GM19395 (cell line): ENCODE measurements around the gene P3H2.
A peak's percentile ranks its signal among the peaks of the same experiment; 100 is the strongest.

Experiments
- ATAC-seq: cut with Tn5 transposase; IDR thresholded peaks from one replicate; pipeline ENCODE4 v1.9.1; 2021; ENCODE audit warnings: mild to moderate bottlenecking, moderate library complexity; ENCODE audit not compliant: unreplicated experiment

P3H2 gene

DNA sequence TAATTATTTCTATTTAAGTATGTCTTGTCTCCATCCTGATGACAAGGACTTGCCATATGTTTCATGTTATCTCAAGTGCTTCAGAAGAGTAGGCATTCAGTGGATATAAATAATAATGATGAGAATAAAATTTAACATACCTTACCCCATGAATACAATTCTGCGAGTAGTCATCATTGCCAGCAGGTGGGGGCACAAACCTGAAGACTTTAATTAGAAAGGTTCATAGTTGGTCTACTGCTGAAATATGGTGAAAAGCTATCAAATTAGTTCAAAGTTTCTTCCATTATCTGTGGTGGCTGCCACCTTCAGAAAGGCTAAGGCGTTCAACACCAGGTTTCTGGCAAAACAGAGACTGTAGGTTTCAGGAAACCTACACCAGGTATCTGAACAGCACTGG lies 100.9 kb downstream of the P3H2 start:
- no peak for ATAC-seq

DNA sequence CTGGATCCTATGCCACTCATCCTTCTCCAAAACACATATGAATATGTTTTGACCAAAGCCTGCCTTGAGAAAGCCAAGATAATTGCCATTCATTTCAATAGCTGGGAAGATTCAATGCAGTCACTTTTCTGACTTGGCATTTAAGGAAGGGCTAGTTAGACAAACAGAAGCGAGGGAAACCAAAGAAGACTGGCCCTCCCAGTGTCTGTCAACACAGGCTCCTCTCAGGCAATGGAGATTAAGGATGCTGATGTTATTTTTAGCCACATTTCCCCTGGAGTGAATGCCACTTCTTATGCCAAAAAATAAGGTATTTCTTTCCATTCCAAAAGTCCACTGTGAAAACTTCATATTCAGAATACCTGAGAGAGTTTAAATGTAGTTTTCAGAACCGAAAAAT lies 101.7 kb downstream of the P3H2 start:
- ATAC-seq = no peak

DNA sequence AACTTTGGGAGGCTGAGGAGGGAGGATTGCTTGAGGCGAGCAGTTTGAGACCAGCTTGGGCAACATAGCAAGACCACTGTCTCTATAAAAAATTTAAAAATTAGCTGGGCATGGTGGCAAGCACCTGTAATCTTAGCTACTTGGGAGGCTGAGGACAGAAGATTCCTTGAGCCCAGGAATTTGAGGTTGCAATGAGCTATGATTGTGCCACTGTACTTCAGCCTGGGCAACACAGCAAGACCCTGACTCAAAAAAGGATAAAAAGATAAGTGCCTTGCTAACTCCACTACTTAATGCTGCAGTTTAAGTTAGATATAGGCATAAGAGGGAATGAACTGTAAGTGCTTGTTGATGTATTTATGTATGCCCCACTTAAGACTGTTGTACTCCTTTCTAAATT lies 102.2 kb downstream of the P3H2 start:
- ATAC-seq = no peak

DNA sequence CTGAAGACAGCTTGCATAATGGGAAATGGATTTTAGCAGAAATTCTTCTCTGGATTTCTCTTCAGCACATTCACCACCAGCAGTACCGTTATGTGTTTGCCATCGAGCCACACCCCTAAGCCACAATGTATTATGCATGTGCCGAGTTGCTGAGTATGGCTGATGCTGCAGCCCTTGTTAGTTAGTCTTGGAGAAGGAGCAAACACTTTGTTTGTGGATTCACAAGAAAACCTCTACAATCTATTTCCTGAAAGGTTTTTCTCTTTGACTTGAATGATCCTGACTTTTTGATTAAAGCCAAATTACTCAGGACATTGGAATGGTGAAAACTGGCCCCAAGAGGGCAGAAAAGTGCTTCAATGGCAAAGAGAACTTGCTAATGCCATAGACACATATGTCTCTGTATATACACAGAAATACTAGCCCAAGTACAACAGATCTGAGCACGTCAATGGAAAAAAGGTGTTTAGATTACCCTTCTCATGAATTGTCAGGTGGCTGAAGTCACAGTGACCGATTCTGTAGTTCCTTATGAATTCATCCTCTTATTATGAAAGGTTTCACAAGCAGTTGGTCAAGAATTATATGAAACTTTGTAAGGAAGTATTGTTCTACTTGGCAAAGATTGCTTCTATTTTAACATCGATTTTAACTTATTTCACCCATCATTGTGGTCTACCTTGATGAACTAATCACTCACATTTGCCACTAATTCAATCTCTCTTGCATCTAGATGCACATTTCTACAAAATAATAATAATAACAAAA lies 103.0 kb downstream of the P3H2 start:
- no peak for ATAC-seq

DNA sequence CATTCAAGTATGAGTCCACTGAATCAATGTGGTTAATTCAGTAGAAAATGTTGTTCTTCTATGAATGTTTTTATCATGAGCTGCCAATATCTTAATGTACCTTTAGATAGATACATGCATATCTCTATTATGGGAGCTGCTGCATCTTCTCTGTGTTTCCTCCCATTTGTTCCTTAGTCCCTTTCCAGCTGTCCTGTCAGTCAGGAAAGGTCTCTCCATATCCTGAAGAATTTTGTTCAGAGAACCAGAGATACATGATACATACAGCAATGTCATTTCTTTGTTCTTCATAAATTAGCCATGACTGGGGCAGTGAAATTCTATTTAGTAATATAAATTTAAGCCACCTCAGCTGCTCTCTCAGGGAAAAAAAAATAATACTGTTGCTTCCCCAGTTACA lies 103.7 kb downstream of the P3H2 start:
- ATAC-seq = no peak

DNA sequence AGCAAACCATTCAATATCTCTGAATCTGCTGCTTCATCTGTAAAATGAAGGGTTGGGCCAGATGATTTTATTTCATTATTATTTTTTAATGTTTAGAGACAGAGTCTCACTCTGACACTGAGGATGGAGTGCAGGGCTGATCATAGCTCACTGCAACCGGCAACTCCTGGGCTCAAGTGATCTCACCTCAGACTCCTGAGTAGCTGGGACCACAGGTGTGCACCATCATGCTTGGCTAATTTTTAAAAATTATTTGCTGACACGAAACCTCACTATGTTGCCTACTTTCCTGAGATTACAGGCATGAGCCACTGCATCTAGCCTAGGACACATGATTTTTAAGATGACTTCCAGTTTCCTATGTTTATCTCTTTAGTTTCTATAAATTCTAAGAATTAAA lies 105.8 kb downstream of the P3H2 start:
- peak; percentile 47 for ATAC-seq

DNA sequence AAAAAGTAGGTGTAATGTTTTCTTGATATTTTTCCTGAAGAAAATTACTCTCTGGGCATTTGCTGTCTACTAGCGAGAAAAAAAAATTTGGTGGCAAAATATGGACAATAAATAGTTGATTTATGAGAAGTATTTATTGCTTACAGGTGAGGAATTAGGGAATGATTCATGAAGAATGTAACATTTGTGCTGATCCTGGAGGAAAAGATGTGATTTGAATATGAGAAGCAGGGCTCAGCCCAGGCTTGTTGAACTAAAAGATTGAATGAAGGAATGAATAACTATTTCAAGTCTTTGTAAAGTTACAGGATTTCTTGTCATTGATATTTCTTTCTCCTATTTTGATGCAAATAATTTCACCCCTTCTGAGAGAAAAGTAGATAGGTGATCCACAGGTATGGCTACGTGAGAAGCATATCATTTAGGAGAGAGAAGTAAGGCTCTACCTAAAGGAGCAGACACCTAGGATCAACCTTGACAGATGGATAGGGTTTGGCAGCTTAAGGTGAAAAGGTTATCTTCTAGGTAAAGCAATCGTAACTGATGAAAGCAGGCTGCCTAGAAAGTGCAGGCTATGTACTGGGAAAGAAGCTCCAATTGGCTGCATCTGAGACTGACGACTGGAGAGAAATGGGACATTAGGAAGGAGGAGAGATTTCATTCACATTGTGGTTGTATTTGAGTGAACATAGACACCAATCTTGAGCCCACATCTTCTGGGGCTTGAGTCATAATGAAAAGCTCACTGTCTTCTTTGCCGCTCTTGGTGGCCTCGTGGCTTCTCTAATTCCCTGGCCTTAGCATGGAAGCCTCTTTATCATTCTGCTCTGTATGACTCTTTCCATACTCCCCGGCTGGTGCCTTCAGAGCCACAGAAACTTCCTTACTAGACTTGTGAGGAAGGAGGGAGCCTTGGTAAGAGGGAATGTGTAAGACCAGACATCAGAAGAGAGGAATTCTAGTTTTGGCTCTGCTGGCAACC lies 106.5 kb downstream of the P3H2 start:
- no peak for ATAC-seq

DNA sequence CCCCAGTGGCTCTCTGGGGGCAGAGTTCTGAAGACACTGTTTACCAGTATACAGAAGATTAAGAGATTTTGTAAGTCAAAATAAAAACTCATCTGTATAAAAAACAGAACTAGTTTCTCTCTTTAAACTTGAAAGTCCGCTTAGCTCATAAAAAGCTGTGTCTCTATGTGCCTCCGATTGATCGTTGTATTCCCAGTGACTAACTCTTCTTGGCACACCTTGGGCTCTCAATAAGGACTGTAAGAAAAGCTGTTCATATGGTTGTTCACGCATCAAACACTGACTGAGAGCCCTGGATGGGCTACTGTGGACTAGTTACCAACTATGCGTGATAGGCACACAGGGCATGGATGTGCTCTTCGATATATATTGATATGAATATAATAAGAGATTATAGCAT lies 107.9 kb downstream of the P3H2 start:
- no peak for ATAC-seq

DNA sequence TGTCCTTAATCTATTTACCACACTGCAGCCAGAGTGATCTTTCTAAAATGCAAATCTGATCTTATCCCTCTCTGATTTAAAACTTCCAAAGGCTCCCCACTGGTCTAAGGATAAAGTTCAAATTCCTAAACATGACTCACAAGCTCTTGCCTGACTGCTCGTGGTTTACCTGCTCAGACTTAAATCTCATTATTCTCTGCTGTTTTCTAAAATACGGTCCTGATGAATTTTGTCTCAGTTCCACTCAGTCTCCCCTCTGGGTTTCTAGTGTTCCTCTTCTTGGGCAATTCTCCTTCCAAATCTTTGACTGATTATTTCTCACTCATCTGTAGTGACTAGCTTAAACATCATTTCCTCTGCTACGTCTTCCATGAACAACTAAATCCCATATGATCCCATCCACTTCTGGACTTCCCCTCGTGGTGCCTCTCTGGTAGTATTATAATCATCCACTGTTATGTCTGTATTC lies 108.3 kb downstream of the P3H2 start:
- ATAC-seq = no peak

DNA sequence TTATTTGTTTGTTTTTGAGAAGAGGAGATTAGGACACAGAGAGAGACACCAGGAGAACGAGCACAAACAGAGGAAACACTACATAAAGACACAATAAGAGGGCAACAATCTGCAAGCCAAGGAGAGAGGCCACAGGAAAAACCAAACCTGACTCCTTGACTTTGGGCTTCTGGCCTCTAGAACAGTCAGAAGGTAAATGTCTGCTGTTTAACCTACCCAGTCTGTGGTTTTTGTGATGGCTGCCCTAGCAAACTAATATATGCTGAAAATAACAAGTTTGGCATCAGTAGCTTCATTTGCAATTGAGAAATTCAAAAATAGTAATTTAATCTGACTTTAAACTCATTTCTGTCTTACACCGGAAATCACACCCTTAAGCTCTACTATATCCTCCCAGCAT lies 110.2 kb downstream of the P3H2 start:
- no peak for ATAC-seq

DNA sequence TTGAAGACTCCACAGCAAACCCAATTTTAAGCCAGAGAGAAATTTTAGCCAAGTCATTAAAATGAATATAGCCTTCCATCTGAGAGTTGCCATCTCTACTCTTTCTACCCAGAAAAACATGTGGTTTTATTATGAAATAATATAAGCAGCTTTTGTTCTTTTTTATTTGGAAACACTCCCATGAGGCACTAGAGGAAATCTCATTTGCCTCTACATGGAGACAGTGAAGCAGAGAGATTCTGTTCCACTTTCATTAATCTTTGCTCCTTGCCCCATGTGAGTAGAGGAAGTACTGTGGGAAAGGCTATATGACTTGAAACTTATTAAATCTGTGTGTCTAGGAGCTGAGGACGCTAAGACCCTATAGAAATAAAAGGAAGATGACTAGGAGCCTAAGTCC lies 111.1 kb downstream of the P3H2 start:
- ATAC-seq = no peak

DNA sequence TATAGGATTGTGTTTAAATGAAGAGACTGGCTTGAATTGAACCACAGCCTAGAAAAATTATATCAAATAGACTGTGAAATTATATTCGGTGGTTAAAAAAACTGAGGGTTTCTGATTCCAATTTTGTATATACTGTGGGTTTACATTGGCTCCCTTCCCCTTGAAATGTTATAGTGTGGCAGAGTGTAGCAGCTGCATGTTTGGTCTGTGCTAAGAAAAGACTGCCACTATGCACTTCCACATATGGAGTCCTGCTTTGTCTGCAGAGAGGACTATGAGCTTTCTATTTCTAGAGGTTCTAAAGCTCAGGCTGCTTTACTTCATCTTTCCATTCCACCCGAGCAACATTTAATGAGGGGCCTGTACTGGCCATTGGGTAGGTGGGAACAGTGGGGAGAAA lies 112.3 kb downstream of the P3H2 start:
- no peak for ATAC-seq

DNA sequence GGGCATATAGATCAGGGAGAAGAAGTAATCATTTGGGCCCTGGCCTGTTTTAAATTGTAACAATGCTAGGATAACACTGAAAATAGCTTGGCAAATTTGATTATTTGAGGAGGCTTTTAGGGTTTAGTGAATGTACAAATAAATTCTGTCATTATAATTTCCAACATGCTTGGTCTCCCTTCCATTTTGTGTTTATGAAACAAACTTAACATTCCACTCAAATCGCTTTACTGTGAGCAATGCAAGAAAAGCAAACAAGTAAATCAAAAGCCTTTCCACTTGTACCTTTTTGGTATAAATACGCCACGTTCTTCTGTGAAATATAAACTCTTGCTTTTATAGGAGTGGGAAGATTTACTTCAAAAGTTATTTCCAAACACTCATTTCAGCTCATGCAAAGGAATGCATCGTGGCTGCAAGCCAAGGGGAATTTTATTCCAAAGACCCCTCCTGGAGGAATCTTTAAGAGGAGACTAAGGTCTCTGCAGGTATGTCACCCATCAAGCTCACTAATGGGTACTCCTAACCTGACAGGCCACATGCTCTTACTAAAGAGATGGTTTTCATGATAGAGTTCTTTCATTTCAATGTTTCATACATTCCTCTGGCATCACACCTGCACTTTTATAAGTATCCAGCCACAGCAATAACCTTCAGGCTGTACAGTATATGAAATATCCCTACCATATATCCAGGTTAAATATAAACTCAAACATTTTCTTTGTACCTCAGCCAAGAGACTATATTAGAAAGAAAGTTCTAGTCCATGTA lies 115.2 kb downstream of the P3H2 start:
- ATAC-seq = no peak

DNA sequence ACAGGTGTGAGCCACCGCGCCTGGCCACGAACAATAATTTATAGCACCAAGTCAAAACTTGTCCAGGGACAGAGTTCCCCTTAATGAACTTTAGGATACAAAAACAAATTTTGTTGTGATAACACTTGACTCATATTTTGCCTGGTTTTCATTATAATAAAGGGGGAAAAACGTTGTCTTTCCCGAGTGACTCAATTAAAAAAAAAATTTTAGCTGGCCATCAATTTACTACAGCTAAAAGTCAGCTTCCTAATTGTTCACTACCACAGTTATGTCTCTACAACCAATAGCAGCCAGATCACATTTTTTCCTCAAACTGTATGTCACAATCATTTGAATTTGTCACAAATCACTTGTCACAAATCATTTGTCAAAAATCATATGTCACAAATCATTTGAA lies 116.0 kb downstream of the P3H2 start:
- ATAC-seq = no peak

DNA sequence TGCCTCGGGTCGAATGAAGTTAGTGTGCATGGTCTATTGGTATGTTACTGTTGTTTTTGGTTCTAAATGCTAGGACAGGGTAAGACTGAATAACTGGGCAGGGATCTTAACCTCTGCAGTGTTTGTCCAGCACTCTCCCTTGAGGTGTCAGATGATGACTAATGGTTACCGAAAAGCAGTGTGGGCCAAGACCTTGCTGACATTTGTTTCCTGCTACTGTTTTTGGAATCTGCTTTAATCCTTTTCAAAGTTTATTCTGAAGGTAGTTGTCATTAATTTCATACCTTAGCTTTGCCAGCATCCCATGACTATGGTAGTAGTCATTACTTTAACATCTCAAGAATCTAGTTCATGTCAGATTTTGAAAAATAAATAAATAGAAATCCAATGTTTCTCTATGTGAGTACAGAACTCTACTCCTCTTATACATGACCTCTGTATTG lies 117.0 kb downstream of the P3H2 start:
- no peak for ATAC-seq

DNA sequence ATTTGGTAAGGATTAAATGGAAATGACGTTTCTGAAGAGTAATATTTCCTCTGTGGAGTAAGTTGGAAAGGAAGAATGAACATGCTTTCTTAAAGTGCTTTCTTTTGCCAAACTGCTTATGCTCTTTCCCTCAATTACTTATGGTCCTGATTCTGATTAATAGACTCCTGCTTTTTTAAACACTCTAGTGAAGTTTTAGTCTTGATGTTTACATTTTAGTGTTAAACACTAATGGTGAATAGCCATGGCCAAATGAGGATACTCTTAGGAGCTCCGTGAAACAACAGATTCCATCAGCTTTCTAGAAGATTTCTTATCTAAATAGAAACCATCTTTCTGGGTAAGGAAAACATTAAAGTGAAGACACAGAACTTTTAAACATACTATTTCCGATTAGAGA lies 117.6 kb downstream of the P3H2 start:
- ATAC-seq = no peak

DNA sequence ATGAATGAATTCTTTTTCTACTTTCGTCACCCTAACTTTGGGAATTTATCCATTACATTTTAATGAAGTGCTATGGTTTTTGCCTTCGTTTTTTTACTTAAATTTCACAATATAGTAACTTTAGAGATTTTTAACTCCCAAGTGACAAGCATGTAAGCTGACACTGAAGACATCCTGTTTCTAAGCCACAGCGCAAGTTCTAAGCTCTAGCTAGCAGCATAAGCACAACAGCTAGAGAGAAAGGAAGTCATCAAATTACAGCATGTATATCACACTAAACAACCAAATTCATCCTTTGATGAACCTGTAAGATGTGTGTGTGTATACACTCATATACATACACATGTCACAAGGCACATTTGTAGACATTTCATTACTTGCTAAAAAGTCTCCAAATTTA lies 119.3 kb downstream of the P3H2 start:
- ATAC-seq = no peak

DNA sequence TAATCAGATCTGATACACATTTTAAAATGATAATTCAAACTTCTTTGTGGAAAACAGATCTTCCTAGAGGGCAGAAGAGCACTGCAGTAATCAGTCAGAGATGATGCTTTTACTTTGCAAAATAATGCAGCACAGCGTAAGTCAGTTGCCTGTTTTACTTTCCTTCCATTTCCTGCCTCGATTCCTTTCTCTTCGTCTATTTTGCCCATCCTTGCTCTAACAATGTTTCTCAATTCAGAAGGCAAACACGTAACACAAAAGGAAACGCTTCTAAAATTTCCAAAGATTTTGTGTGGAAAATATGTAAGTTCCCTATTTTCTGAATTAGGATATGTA lies 119.9 kb downstream of the P3H2 start:
- ATAC-seq = no peak

DNA sequence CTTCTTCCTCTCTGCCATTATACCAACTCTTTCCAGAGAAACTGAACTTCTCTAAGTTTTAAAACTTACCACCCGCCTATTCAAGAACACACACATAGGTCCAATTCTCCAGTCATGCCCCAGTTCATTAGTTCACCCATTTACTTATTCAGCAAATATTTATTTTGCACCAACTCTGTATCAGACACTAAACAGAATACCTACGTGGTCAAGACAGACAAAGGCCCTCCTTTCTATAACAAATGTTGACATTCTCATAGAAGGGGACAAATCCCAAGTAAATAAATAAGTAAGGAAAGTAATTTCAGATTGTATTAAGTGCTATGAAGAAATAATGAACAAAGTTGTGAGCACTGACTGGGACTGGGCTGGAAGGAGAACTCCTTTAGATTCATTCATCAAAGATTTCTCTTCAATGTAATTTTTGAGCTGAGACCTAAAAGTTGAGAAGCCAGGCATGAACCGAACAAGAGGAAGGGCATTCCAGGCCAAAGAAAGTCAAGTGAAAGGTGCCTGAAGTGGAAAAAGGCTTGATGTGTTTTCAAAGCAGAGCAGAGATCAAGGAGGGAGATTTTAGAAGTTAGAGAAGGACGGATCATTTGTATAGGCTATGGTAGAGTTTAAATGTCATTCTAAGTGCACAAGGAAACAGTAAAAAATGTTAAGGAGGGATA lies 120.4 kb downstream of the P3H2 start:
- no peak for ATAC-seq

DNA sequence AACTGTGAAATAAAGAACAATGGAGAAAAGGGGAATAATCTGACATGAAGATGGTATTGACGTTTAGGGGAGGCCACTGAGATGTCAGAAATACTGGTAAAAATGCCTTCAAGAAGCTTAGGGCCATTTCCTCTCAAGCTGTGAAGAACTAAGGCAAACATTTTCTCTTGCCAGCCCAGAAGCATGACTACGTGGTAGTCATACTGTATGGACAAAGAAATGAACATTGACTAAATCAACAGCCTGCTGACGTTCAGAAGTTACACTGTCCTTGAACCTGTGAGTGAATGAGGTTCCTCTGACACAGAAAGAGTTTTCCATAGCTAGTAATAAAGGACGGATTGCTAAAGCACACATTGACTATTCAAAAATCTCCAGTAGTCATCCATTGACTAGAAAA lies 121.0 kb downstream of the P3H2 start:
- no peak for ATAC-seq

DNA sequence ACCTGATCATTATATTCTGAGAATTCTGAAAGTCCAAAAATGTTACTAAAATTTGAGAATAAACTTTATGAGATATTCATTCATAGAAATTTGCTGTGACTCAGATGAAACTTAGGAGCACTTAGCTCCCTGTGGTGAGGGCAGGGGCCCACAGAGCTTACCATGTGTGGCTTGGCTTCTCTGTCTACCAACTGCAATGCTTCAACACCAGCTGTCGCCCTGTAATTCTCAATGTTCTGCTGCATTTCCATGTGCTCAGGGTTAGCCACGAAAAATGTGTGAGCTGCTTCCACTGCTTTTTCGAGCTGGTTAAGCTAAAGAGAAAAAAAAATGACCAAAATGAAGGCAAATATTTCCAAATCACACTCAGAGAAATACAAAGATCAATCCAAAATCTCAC lies 125.6 kb downstream of the P3H2 start:
- ATAC-seq = no peak
